Measurements from ENCODE around the gene GAB2. TPM values are rescaled to one million over a fixed set of nuclear protein-coding genes. Genes with fewer than 3 reads are reported as not detected.

Gene GAB2
- total RNA-seq, 1 experiment from 2014 or later, result 10.0 TPM

DNA sequence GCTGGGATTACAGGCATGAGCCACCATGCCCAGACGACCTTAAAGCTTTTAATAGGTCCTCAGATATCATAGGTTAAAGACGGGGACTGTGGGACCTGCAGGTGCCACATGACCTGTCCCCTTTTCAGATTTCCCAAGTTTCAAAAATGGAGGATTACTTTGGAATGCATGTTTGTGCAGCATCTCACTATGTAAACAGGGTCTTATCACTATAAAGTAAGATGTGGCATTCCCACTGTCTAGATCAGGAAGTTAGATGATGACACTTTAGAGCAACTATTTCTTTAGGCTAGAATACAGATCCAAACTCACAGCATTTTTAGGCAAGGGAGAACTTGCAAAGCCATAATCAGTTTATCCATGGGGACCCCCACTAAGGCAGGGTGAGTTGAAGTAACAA is 136.1 kb downstream of the GAB2 start:
- Histone ChIP-seq H3K4me3 (ENCODE audit: low read depth in 2 of 2, low read length in 2 of 2) (no peak overlapping the region), H3K27me3 (ENCODE audit: control insufficient read depth, insufficient read depth, low read length) (no peaks in the 10 kb centered on the region), H3K27ac (ENCODE audit: low read length) (no peak overlapping the region), H3K36me3 (ENCODE audit: control insufficient read depth, insufficient read depth, low read length) (no peaks in the 10 kb centered on the region), H3K4me1 (ENCODE audit: control insufficient read depth, insufficient read depth, low read length) (no peaks in the 10 kb centered on the region), H3K9me3 (ENCODE audit: control insufficient read depth, insufficient read depth, low read depth, low read length) (no peaks in the 10 kb centered on the region)
- CTCF ChIA-PET, result no interaction called here
- ATAC-seq (no peak), DNase-seq (ENCODE audit: low read depth, low spot score) (no peak)
- POLR2A ChIA-PET, result no interaction called here
- intact Hi-C loops (cut with micrococcal nuclease; ENCODE audit: unreplicated experiment), result no loop called here
- no TSS peak for BruUV-seq (replicated peaks)
- TF ChIP-seq POLR2AphosphoS5 (IDR thresholded peaks at IDR 0.05; ENCODE audit: low read depth, low read length) (no peak), TCF7L2 (IDR thresholded peaks at IDR 0.05; ENCODE audit: low read depth, low read length) (no peak), REST (IDR thresholded peaks at IDR 0.05; ENCODE audit: insufficient read depth in 1 of 2, low read depth in 2 of 2, low read length in 1 of 2) (no peak), SIN3A (IDR thresholded peaks at IDR 0.05; ENCODE audit: borderline replicate concordance, insufficient read depth, low read depth, low read length) (no peak)
- TF ChIP-seq, protein P1, sequence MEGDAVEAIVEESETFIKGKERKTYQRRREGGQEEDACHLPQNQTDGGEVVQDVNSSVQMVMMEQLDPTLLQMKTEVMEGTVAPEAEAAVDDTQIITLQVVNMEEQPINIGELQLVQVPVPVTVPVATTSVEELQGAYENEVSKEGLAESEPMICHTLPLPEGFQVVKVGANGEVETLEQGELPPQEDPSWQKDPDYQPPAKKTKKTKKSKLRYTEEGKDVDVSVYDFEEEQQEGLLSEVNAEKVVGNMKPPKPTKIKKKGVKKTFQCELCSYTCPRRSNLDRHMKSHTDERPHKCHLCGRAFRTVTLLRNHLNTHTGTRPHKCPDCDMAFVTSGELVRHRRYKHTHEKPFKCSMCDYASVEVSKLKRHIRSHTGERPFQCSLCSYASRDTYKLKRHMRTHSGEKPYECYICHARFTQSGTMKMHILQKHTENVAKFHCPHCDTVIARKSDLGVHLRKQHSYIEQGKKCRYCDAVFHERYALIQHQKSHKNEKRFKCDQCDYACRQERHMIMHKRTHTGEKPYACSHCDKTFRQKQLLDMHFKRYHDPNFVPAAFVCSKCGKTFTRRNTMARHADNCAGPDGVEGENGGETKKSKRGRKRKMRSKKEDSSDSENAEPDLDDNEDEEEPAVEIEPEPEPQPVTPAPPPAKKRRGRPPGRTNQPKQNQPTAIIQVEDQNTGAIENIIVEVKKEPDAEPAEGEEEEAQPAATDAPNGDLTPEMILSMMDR (IDR thresholded peaks at IDR 0.05), result no peak
- in situ Hi-C loops (cut with HindIII; ENCODE audit: low pct_unique_long_range_greater_than_20kb, low sequenced_read_pairs), result no loop called here

DNA sequence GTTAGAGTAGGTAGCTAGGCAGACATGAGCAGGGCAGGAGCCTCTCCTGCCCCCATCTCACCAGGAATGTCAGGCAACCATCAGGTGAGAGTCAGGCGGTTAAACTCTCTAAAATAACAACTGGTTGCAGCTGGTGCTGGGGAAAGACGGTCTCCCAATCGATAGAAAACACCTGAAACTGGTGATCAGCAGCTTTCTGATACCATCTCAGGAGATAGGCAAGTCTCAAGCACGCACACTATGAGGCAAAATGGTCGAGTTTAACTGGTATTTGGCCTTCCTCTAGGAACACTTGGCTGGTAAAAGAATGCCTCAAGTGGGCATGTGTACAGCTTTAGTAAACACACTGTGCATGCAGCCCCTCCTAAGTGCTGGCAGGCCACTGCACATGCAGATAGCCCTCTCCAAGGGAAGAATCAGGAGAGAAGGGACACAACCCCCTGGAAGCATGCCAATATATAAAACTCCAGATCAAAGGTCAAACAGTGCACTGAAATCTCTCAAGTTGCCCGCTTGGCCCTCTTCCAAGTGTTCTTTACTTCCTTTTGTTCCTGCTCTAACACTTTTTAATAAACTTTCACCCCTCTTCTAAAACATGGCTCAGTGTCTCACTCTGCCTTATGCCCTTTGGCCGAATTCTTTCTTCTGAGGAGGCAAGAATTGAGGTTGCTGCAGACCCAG is 140.2 kb downstream of the GAB2 start:
- TF ChIP-seq REST (IDR thresholded peaks at IDR 0.05; ENCODE audit: insufficient read depth in 1 of 2, low read depth in 2 of 2, low read length in 1 of 2) (no peak), POLR2AphosphoS5 (IDR thresholded peaks at IDR 0.05; ENCODE audit: low read depth, low read length) (no peak)
- no peak overlapping the region for H3K27ac ChIP-seq (ENCODE audit: low read length)
- no peaks in the 10 kb centered on the region for H3K27me3 ChIP-seq (ENCODE audit: control insufficient read depth, insufficient read depth, low read length)
- CTCF ChIA-PET, result no interaction called here
- intact Hi-C loops (cut with micrococcal nuclease; ENCODE audit: unreplicated experiment), result no loop called here
- no peak overlapping the region for H3K4me3 ChIP-seq (ENCODE audit: low read depth in 2 of 2, low read length in 2 of 2)
- POLR2A ChIA-PET, result no interaction called here
- no peaks in the 10 kb centered on the region for H3K36me3 ChIP-seq (ENCODE audit: control insufficient read depth, insufficient read depth, low read length)
- no TSS peak for BruUV-seq (replicated peaks)
- H3K4me1 ChIP-seq (ENCODE audit: control insufficient read depth, insufficient read depth, low read length), result no peaks in the 10 kb centered on the region
- ATAC-seq, result no peak
- in situ Hi-C loops (cut with HindIII; ENCODE audit: low pct_unique_long_range_greater_than_20kb, low sequenced_read_pairs), result no loop called here
- DNase-seq (ENCODE audit: low read depth, low spot score), result no peak
- no peaks in the 10 kb centered on the region for H3K9me3 ChIP-seq (ENCODE audit: control insufficient read depth, insufficient read depth, low read depth, low read length)
